GM21786 (cell line): Measurements from ENCODE around the gene ATP6AP2.
A peak's percentile ranks its signal among the peaks of the same experiment; 100 is the strongest.

ENCODE experiments used
- ATAC-seq: cut with Tn5 transposase; IDR thresholded peaks from one replicate; pipeline ENCODE4 v1.9.1; 2021; ENCODE audit not compliant: unreplicated experiment

ATP6AP2 gene

GRCh38 chrX:40637687-40638086, 56.9 kb downstream of the ATP6AP2 start:
- ATAC-seq = no peak

- ATAC-seq = no peak
Measured at GRCh38 chrX:40644176-40644575, 63.4 kb downstream of the ATP6AP2 start.

GRCh38 chrX:40644821-40645358, 64.1 kb downstream of the ATP6AP2 start:
- ATAC-seq = peak; percentile 47

GRCh38 chrX:40646489-40647306, 65.9 kb downstream of the ATP6AP2 start:
- ATAC-seq = peak; percentile 11

GRCh38 chrX:40647307-40648197, 66.8 kb downstream of the ATP6AP2 start, which contains the start of gene CXorf38:
Gene CXorf38 (minus strand): TSS chrX:40647561. CDS start chrX:40647520, 41 bp downstream.
- peak; percentile 68 for ATAC-seq

- ATAC-seq = no peak
Measured at GRCh38 chrX:40651620-40652223, 71.0 kb downstream of the ATP6AP2 start.

GRCh38 chrX:40652664-40653063, 71.9 kb downstream of the ATP6AP2 start:
- ATAC-seq = no peak

- ATAC-seq = no peak
Measured at GRCh38 chrX:40653535-40653934, 72.8 kb downstream of the ATP6AP2 start.
